GM21526 (cell line): ENCODE measurements around the gene USP3.

Source experiments
- ATAC-seq: cut with Tn5 transposase; IDR thresholded peaks from one replicate; pipeline ENCODE4 v1.9.1; 2021; ENCODE audit warnings: moderate library complexity; ENCODE audit not compliant: unreplicated experiment, low FRiP score

The USP3 gene, protein sequence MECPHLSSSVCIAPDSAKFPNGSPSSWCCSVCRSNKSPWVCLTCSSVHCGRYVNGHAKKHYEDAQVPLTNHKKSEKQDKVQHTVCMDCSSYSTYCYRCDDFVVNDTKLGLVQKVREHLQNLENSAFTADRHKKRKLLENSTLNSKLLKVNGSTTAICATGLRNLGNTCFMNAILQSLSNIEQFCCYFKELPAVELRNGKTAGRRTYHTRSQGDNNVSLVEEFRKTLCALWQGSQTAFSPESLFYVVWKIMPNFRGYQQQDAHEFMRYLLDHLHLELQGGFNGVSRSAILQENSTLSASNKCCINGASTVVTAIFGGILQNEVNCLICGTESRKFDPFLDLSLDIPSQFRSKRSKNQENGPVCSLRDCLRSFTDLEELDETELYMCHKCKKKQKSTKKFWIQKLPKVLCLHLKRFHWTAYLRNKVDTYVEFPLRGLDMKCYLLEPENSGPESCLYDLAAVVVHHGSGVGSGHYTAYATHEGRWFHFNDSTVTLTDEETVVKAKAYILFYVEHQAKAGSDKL

DNA sequence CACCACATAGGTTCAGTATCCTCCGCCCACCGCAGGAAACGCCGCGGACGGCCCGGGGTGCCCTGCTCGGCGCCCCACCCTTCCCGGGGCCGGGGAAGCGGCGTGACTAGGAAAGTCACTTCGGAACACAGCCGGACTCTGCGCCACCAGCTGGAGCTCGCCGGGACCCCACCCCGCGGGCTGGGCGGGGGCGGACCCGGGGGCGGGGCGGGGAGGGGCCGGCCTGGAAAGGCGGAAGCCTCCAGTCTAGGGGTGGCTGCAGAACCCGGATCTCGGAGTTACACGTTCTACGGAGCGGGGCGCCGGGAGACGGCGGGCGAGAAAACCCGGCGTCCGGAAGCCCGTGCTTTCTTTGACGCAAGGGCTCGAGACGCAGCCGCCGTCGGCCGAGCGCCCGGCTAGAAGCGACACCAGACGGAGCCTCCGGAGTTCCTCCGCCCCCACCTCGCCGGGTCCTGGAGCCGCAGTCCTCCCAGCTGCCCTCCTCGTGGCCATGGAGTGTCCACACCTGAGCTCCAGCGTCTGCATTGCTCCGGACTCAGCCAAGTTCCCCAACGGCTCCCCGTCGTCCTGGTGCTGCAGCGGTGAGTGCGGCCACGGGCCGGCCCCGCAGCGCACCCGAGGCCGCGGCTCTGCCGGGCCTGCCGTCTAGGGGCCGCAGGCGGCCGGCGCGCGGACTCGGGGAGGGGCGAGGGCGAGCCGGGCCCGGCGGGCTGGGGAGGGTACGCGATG lies at the start of gene USP3:
USP3 (plus strand) TSS at position 347 of the 732 bp plus-strand sequence; CDS start at position 494, 147 bp downstream.
- ATAC-seq = peak; percentile 48

DNA sequence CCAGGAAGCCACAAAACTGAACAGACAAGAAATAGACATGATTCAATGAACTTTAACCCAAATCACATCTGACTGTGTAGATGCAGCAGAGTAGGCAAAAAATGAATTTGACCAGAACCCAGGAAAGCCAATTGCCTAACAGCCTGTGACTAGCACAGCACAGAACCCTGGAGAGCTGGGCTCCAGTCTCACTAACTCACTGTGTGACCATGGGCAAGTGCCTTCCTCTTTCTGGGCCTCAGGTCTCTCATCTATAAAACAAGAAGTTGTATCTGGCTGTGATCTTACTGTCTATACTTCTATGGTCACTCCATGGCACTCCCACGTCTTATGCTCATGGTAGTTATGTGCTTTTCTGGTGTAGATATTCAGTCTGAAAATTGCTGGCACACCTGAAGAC lies 48.1 kb upstream of the USP3 start:
- ATAC-seq = no peak

DNA sequence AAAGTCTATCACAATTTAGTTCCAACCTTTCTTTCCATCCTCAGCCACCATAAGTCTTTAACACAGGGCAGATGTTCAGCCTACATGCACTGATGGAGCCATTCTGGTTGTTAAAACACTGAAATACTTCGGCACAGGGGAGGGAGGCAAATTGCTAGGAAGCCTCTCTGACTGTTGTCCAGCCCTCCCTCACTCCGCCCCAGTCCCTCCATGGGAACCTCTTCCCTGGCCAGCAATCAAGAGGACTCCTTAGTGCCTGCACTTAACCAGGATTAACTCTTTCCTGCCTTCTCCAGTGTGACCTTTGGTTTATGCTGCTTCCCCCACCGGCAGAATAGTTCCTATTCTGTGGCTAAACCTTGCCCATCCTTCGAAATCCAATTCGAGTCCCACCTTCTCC lies 47.0 kb upstream of the USP3 start:
- ATAC-seq = no peak

DNA sequence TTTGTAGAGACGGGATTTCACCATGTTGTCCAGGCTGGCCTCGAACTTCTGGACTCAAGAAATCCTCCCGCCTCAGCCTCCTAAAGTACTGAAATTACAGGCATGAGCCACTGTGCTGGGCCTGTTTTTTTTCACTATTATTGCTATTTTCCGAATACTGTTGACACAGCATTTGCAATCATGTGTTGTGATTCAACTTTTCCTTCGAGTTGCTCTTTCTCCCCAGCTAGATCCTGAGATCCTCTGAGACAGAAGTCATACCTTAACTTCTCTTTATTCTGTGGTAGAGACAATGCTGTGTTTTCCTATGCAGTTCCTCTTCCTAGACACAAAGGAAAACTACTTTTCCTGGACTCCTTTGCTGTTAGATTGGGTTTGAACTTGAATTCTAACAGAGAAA lies 46.4 kb upstream of the USP3 start:
- ATAC-seq = no peak

DNA sequence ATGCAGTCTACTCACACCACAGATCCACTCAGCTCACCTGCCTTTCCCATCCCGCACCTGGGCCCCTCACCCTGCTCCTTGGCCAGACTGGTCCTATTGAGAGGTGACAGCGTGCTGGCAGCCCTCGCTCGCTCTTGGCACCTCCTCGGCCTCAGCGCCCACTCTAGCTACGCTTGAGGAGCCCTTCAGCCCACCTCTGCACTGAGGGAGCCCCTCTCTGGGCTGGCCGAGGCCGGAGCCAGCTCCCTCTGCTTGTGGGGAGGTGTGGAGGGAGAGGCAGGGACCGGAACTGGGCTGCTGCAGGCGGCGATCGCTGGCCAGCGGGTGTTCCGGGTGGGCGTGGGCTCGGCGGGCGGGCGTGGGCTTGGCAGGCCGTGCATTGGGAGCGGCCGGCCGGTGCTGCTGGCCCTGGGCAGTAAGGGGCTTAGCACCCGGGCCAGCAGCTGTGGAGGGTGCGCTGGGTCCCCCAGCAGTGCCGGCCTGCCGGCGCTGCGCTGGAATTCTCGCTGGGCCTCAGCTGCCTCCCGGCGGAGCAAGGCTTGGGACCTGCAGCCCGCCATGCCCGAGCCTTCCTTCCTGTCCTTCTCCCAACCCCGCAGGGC lies 45.5 kb upstream of the USP3 start:
- no peak for ATAC-seq

DNA sequence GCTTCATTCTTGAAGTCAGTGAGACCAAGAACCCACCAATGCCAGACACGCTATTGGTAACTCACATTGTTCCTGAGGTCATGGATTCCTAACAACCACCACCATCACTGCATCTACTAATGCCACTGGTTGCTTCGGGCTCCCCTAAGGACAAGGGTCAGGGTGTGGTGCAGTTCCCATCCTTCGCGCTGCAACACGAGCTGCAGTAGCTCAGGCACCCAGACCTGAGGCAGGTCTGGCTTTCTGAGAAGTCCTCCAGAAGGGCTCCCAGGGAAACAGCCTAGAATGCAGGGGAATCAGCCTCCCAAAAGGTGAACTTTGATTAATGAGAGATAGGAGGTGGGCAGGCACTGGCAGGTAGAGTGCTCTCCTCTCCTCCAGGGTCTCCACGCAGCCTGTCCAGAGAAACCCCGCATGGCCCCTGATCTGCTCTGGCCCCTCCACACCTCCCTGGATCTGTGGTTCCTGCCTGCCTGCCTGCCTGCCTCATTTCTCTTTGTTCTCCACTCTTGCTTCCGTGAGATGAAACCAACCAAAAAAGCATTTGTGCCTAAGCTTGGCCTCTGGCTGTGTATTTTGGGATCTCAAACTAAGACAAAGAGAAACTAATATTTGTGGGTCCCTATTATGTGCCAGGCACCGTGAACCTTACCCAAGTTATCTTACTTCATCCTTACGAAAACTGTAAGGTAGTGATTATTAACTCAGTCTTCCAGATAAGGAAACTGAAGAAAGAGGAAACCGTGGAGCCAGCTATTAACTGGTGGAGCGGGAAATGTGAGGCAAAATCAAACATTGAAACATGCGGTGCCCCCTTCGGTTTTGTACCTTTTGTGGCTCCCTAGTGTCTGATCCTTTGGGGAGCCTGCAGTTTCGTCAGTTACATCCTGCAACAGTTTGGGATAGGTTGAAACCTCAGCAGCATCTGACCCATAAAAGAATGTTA lies 43.9 kb upstream of the USP3 start:
- no peak for ATAC-seq

DNA sequence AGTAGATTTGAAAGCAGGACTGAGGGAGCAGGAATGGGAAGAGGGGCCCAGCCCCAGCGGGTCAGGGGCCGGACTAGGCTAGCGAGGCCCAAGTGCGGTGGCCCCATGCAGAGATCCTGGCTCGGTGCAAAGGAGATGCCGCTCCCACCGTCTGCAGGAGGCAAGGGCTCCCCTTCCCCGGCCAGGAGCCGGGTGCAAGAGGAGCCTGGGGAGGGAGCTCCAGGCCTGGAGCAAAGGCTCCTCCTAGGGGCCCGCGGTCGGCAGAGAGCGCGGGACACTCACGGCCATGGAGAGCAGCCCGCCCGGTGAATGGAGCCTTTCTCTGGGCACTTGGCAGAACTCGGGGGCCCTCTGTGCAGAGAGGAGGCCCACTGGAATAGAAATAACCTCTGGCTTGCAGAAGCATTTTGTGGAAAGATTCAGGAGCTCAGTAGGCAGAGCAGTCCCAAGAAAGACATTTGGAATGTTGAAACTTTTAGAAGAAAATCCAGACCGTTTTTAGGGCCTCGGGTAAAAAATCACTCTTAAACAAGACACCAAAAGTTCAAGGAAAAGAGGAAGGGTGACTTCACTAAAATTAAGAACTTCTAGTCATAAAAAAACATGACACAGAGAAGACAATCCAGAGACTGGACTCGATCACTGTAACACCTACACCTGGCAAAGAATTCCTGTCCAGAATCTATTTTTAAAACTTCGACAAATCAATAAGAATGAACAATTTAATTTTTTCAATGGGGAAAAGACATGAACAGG lies 43.0 kb upstream of the USP3 start:
- ATAC-seq = no peak

DNA sequence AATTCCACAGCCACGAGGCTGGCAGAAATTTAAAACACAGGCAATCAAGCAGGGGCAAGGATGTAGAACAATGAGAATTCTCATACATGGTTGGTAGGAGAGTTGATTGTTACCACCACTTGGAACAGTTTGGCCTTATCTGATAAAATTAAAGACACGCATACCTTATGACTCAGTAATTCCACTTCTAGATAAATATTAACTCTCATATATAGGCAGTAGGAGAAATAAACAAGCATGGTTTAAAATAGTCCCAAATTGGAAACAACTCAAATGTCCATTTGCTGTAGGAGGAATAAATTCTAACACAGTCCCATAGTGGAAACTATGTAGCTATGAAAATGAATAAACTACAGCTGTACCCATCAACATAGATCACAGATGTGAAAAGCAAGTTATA lies 42.3 kb upstream of the USP3 start:
- no peak for ATAC-seq

DNA sequence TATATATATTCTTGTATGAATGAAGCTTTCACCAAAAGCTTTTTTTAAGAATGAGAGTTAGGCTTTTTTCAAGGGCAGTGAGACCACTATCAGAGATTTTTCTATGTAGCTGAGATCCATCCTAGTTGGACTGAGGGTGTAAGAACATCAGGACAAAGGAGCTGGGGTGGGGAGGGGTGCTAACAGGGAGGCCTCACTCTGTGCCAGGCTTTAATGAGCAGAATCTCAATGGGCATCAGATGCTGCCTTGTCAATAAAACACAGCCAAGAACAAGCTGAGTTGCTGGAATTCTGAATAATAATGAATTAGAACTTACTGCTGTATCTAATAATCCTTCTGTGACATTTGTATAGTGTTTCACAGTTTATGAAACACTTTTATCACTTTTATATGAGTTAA lies 41.4 kb upstream of the USP3 start:
- no peak for ATAC-seq

DNA sequence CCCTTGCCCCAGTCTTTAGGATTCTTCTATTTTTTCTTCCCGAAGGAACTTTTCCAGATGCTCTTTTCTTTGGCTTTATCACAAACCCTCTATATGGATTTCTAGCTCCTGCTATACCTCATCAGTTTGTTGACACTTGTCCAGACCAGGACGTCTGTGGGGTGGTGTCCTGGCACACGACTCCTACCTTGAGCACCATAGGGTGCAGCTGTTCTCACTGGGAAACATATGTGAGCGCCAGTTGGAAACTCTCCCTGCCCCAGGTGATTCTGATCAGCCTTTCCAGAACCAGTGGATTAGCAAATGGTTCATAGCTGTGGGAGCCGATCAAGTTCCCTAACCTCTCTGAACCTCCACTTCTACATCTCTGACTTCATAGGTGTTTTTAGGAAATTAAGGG lies 40.6 kb upstream of the USP3 start:
- no peak for ATAC-seq

DNA sequence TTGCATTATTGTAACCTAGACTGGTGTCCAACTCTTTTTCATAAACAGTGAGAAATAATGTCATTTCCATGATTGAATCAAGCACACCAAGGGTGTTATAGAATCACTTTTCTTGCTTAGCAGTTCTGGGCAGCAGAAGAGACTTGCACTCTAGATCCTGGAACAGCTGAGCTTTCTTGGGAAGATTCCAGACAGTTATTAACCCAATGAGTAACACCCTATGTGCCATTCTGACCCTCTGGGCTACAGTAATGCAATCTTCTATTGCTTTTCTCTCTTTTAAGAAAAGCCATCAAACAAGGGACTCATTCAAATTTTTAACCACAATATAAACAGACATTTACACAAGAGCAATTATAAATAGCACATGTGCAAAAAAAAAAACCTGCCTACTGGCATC lies 39.3 kb upstream of the USP3 start:
- ATAC-seq = no peak

DNA sequence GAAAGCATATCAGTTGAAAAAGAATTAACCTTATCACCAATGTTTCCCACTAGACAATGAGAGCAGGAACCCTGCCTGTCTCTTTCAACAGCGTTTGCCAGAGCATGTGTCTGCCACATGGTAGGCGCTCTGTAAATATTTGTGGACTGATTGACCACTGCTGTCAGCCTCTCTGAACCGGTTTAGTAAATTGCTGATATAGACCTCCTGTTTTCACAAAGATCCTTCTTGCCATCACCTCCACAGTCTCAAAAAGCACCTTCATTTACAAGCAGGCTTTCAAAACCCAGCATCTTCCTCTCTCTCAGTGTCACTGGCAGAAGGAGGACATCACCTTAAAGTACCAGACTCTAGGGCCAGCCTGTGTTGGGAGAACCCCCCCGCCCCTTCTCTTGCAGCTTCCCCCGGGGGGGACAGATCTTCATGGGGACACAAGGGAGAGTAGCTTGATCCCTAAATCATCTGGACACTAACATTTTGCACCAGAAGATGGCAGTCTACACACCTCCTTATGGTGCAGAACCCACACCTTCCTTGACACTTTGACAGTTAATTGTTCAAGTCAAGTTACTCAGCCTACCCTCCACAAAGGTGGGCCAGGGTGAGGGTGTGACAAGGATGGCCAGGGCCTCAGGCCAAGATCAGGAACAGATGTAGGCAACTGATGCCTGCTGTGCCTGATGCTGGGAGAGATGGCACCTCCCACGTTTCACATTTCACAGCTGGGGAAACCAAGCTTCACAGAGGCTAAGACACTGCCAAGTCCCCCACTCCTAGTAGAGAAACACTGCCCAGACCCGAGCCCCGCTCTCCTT lies 37.8 kb upstream of the USP3 start:
- ATAC-seq = no peak

DNA sequence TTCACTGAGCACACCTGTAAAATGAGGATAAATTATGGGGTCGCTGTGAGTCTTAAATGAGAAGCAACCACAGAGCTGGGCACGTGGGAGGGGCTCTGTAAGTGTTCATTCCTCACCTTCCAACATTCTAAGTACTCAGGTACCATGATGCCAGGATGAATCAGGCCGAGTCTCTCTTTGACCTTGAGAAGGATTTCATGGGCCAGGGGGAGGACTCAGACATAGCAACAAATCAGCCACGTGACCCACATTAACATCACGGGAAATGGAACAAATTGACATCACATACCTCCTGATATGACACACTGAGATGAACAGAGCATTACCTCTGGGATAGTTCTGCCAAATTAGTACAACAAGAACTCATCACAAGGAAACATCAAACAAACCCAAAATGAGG lies 35.2 kb upstream of the USP3 start:
- ATAC-seq = no peak

DNA sequence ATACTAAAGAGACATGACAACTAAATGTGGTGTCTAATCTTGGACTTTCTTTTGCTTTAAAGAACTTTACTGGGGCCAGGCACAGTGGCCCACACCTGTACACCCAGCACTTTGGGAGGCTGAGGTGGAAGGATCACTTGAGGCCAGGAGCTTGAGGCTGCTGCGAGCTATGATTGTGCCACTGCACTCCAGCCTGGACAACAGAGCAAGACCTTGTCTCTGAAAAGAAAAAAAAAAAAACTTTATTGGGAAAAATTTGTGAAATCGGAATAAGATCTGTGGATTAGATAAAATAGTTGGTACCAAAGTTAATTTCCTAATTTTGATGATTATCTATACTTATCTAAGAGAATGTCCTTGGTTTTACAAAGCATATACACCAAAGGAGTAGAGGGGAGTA lies 34.4 kb upstream of the USP3 start:
- no peak for ATAC-seq

DNA sequence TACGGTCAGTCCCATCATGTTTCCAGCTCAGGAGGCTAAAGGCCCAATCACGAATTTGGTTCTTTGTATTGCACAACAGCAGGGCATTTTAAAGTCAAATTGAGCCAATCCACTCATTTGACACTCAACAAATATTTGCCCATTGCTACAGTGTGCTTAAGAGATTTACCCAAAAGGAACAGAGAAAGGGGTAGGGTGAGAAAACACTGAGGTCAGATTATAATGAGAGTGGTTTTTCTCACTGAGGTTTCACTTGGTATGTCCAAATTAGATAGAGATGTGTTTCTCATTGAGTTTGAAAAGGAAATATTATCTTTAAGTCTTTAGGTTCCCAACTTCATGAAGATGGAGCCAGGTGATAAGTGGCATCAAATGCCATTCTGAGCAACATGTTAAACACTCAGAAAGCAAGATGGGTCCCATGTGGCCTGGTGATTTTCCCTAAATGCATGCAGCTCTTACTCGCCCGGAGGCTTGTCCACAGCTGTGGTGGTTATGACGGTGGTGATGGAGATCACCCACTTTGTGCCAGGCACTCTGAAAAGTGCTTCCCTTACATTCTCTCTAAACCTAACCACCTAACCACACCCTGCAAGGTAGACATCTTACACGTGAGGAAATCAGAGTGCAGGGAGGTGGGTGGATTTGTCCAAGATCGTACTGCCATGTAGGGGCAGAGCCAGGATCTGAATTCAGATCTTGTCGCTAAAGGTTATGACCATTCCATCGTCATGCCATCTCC lies 31.2 kb upstream of the USP3 start:
- no peak for ATAC-seq

DNA sequence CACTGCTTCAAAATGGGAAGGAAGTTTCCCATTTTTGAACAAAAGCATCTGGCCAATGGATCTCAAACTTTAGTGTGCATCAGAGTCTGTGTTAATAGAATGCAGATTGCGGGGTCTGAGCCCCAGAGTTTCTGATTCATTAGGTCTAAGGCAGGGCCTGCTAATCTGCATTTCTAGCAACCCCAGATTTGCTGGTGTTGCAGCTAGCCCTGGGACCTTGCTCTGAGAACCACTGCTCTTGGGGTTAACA lies 30.7 kb upstream of the USP3 start:
- peak; percentile 18 for ATAC-seq

DNA sequence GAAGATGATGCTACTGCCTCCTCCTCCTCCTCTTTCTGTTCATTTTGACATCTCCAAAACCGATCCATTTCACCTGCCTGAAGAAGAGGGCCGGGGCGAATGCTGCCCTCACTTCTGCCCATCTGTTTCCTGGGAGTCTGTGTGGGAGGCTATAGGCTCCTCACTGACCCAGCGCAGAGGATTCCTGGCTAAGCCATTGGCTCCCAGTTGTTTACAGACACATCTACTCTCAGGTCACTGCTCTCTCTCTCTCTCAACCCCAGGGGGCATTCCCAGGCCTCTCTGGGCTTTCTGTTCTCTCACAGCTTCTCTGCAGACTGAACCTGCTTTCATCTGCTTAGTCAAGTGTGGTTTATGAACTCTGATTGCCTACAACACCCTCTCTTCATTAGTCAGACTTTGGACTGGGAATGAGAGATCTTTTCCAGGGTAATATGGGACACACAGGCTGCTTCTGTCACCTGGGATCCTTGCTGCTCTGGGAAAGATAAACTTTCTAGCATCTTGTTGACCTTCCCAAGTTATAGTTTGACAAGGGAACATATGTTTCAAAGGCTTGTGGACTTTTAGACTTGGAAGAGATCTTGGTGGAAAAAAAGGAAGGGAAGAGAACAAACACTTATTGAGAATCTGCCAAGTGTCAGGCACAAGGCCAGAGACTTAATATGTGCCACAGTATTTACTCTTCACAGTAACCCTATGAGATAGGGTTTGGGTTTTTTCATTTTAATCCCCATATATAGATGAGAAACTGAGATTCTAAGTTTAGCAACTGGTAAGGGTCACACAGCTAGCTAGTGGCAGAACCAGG lies 30.2 kb upstream of the USP3 start:
- peak; percentile 49 for ATAC-seq
